Peyer's patch (tissue), 4 donors: ENCODE results near the gene ECE2.

ENCODE experiments used
- CTCF ChIP-seq, 6 experiments: fragments of 450-650 bp in 4 of 6; fragments of 200-600 bp in 2 of 6; sonication (generic) in 1 of 6; IDR thresholded peaks; one replicate each; pipeline ENCODE4 v1.5.1; 2017 to 2019; ENCODE audit warnings: antibody characterized with exemption in 6 of 6, mild to moderate bottlenecking in 3 of 6, moderate library complexity in 1 of 6
- POLR2A ChIP-seq, 2 donors: fragments of 450-650 bp; IDR thresholded peaks; one replicate each; pipeline ENCODE4 v1.5.1; 2017; ENCODE audit warnings: antibody characterized with exemption in 2 of 2, mild to moderate bottlenecking in 2 of 2, moderate library complexity in 2 of 2

GRCh38 chr3:184341925-184342324 lies 66.1 kb downstream of the ECE2 start:
- no peak for TF ChIP-seq CTCF (IDR thresholded peaks at IDR 0.05)
- TF ChIP-seq POLR2A (IDR thresholded peaks at IDR 0.05): no peak
